RWPE2 (cell line): ENCODE results near the gene KRTAP10-3.

Experiments
- ATAC-seq: fragments of 200-7000 bp; cut with Tn5 transposase; 3 replicates; pipeline ENCODE4 v1.9.1; 2021; ENCODE audit warnings: low read depth
- DNase-seq: peaks from one replicate; pipeline ENCODE4 v3.0.0-alpha.2; 2020; ENCODE audit warnings: low spot score
- H3K27ac ChIP-seq: fragments of 450-650 bp; 2 replicates; pipeline ENCODE4 v1.5.1; 2017; ENCODE audit warnings: mild to moderate bottlenecking; ENCODE audit not compliant: poor library complexity, severe bottlenecking
- H3K27me3 ChIP-seq: fragments of 250-450 bp; sonication (Bioruptor Pico); 2 replicates; pipeline ENCODE4 v1.5.1; 2021; ENCODE audit warnings: mild to moderate bottlenecking, moderate library complexity; ENCODE audit not compliant: insufficient read depth, poor library complexity, severe bottlenecking
- H3K36me3 ChIP-seq: fragments of 250-450 bp; sonication (Bioruptor Pico); 2 replicates; pipeline ENCODE4 v1.5.1; 2020; ENCODE audit warnings: low read depth, mild to moderate bottlenecking, moderate library complexity
- H3K4me1 ChIP-seq: fragments of 250-450 bp; sonication (Bioruptor Pico); 2 replicates; pipeline ENCODE4 v1.5.1; 2021; ENCODE audit warnings: mild to moderate bottlenecking, moderate library complexity; ENCODE audit not compliant: insufficient read depth, poor library complexity, severe bottlenecking
- H3K4me3 ChIP-seq: fragments of 250-450 bp; sonication (Bioruptor Pico); 2 replicates; pipeline ENCODE4 v1.5.1; 2021; ENCODE audit warnings: mild to moderate bottlenecking, moderate library complexity; ENCODE audit not compliant: severe bottlenecking
- H3K9me3 ChIP-seq: fragments of 250-450 bp; sonication (Bioruptor Pico); 2 replicates; pipeline ENCODE4 v1.5.1; 2021; ENCODE audit warnings: mild to moderate bottlenecking, moderate library complexity; ENCODE audit not compliant: severe bottlenecking
- CTCF ChIP-seq: fragments of 450-650 bp; IDR thresholded peaks from one replicate; pipeline ENCODE4 v1.5.1; 2017; ENCODE audit warnings: mild to moderate bottlenecking, moderate library complexity; ENCODE audit not compliant: poor library complexity, severe bottlenecking

The KRTAP10-3 gene

DNA sequence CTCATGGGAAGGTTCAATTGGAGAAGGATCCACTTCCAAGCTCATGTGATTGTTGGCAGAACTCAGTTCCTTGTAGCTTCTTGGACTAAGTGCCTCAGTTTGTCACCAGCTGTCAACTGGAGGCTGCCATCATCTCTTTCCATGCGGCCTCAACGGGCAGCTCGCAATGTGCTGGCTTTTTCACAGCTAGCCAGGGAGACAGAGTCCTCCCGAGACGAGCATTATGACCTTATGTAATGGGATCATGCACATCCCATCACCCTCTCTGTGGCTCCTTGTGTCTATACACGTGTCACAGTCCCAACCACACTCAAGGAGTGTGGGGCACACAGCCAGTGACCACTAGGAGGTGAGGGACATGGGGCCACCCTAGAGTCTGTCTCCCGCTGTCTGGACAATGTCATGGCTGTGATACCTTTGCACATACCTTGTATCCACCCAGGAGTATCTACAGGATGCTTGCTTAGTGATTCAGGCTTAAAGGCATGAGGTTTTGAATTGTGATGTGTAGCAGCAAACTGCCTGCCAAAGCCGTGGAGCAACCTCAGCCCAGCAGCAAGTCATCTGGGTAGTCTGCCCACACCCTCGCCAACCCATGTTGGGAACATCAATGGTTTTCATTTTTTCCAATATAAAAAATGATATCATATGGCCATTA, 37.6 kb upstream of the KRTAP10-3 start:
- DNase-seq (peak; percentile 38), ATAC-seq (peak; percentile 84)
- Histone ChIP-seq H3K4me1 (no peaks in the 10 kb centered on the region), H3K9me3 (no peaks in the 10 kb centered on the region), H3K27ac (no peak overlapping the region), H3K4me3 (no peak overlapping the region), H3K27me3 (no peaks in the 10 kb centered on the region), H3K36me3 (no peaks in the 10 kb centered on the region)
- no peak for TF ChIP-seq CTCF

- H3K27ac ChIP-seq = no peak overlapping the region
- H3K4me1 ChIP-seq = no peaks in the 10 kb centered on the region
- ATAC-seq (no peak), DNase-seq (no peak)
- no peak for TF ChIP-seq CTCF
- no peaks in the 10 kb centered on the region for H3K36me3 ChIP-seq
- H3K27me3 ChIP-seq = no peaks in the 10 kb centered on the region
- no peak overlapping the region for H3K4me3 ChIP-seq
- no peaks in the 10 kb centered on the region for H3K9me3 ChIP-seq
Measured at GRCh38 chr21:44595524-44595923, 36.9 kb upstream of the KRTAP10-3 start.

DNA sequence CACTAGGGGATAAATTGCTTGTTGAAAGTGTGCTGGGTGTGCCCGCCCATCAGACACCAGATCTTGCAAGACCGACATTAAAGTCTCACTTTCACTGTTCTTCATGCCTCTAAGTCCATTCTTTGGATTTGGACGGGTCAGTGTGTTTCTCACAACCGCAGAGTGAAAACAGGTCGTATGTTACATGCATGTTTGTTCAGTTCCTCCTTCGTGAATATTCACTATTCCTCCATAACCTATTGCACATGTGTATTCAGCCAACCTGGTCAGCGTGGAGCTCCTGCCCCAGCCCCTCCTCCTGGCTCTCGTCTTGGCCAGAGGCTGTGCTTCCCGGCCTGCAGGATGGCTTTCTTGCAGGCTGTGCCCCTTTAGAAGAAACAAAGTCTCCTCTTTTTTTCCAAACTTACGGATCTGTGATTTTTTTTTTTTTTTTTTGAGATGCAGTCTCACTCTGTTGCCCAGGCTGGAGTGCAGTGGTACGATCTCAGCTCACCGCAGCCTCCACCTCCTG, 35.9 kb upstream of the KRTAP10-3 start:
- ATAC-seq (no peak), DNase-seq (no peak)
- TF ChIP-seq CTCF = no peak
- Histone ChIP-seq H3K36me3 (no peaks in the 10 kb centered on the region), H3K27me3 (no peaks in the 10 kb centered on the region), H3K9me3 (no peaks in the 10 kb centered on the region), H3K27ac (no peak overlapping the region), H3K4me1 (no peaks in the 10 kb centered on the region), H3K4me3 (no peak overlapping the region)

- Histone ChIP-seq H3K36me3 (no peaks in the 10 kb centered on the region), H3K27ac (no peak overlapping the region), H3K27me3 (no peaks in the 10 kb centered on the region), H3K4me1 (no peaks in the 10 kb centered on the region), H3K4me3 (no peak overlapping the region), H3K9me3 (no peaks in the 10 kb centered on the region)
- no peak for TF ChIP-seq CTCF
- ATAC-seq (no peak), DNase-seq (no peak)
Measured at GRCh38 chr21:44593598-44594405, 35.2 kb upstream of the KRTAP10-3 start.
